ENCODE measurements around the gene OOEP. TPM values are rescaled to one million over a fixed set of nuclear protein-coding genes. Genes with fewer than 3 reads are reported as not detected.

The OOEP gene
- total and polyA plus RNA-seq, 2 donors (not counting 1 experiment from before 2014, with no cell fraction given), result 0.70 TPM; not detected in 1

- ChIA-PET POLR2A (no interaction called here), CTCF (no interaction called here)
- H3K4me1 ChIP-seq (ENCODE audit: control insufficient read depth in 2 of 2, insufficient read depth in 2 of 2, low read length in 2 of 2), result peaks cover 3 to 15% of the 10 kb centered on the region in 2 donors
- H3K27me3 Mint-ChIP-seq, result no peaks in the 10 kb centered on the region
- intact Hi-C loops (cut with micrococcal nuclease), result no loop called here
- no CpG with 5 or more reads among the region's 2 CpGs for WGBS (ENCODE audit: insufficient coverage)
- H2AFZ ChIP-seq (ENCODE audit: insufficient read depth, low read depth, low read length, poor library complexity, severe bottlenecking), result no peak overlapping the region
- DNase-seq (no peak), ATAC-seq (ENCODE audit: low read depth) (no peak)
- H3K4me3 ChIP-seq (ENCODE audit: control extremely low read depth in 1 of 5, extremely low read depth in 1 of 5, insufficient read depth in 1 of 5, low read depth in 2 of 5, low read length in 4 of 5), result no peak overlapping the region
- H3K27ac ChIP-seq (ENCODE audit: low read length in 2 of 2), result no peak overlapping the region
- no peak overlapping the region for H3K27ac Mint-ChIP-seq
- no peaks in the 10 kb centered on the region for H3K9me3 Mint-ChIP-seq (ENCODE audit: insufficient read depth)
- no peaks in the 10 kb centered on the region for H4K20me1 ChIP-seq (ENCODE audit: control insufficient read depth, insufficient read depth, low read length, poor library complexity, severe bottlenecking)
- TF ChIP-seq CTCF (IDR thresholded peaks at IDR 0.05) (no peak), EZH2 (IDR thresholded peaks at IDR 0.05; ENCODE audit: borderline replicate concordance, insufficient read depth, low read depth, low read length, poor library complexity, severe bottlenecking) (no peak)
- peaks cover 7% of the 10 kb centered on the region for H3K4me1 Mint-ChIP-seq
- H3K4me2 ChIP-seq (replicated peaks; ENCODE audit: low read depth, low read length, poor library complexity, severe bottlenecking), result no peak overlapping the region
- H3K9ac ChIP-seq (ENCODE audit: low read length), result no peak overlapping the region
- H3K36me3 ChIP-seq (replicated peaks in 1 of 2; ENCODE audit: control extremely low read depth in 1 of 2, control insufficient read depth in 1 of 2, extremely low read depth in 1 of 2, insufficient read depth in 2 of 2, low read length in 1 of 2), result no peaks in the 10 kb centered on the region
- H3K4me3 Mint-ChIP-seq, result no peak overlapping the region
- peaks cover 0 to 11% (median 0%) of the 10 kb centered on the region in 3 donors for H3K9me3 ChIP-seq (ENCODE audit: control extremely low read depth in 1 of 3, control insufficient read depth in 2 of 3, insufficient read depth in 1 of 3, low read length in 2 of 3)
- no peaks in the 10 kb centered on the region for H3K79me2 ChIP-seq (ENCODE audit: control insufficient read depth, insufficient read depth, low read length)
- H3K27me3 ChIP-seq (replicated peaks in 1 of 4; ENCODE audit: control extremely low read depth in 1 of 4, control insufficient read depth in 3 of 4, insufficient read depth in 4 of 4, low read length in 3 of 4), result no peaks in the 10 kb centered on the region
Measured at GRCh38 chr6:73391675-73392074, 22.0 kb upstream of the OOEP start.

GRCh38 chr6:73389854-73390253 lies 20.2 kb upstream of the OOEP start:
- TF ChIP-seq EZH2 (IDR thresholded peaks at IDR 0.05; ENCODE audit: borderline replicate concordance, insufficient read depth, low read depth, low read length, poor library complexity, severe bottlenecking) (no peak), CTCF (IDR thresholded peaks at IDR 0.05) (no peak)
- Mint-ChIP-seq H3K27ac (no peak overlapping the region), H3K9me3 (ENCODE audit: insufficient read depth) (no peaks in the 10 kb centered on the region), H3K4me1 (peaks cover 7% of the 10 kb centered on the region), H3K4me3 (no peak overlapping the region), H3K27me3 (no peaks in the 10 kb centered on the region)
- no peak for ATAC-seq (ENCODE audit: low read depth)
- ChIA-PET CTCF (no interaction called here), POLR2A (no interaction called here)
- 93% methylated on average over 6 of the region's 10 CpGs for WGBS (ENCODE audit: insufficient coverage)
- no peaks in the 10 kb centered on the region for H3K79me2 ChIP-seq (ENCODE audit: control insufficient read depth, insufficient read depth, low read length)
- no peaks in the 10 kb centered on the region for H3K27me3 ChIP-seq (replicated peaks in 1 of 4; ENCODE audit: control extremely low read depth in 1 of 4, control insufficient read depth in 3 of 4, insufficient read depth in 4 of 4, low read length in 3 of 4)
- H3K27ac ChIP-seq (ENCODE audit: low read length in 2 of 2), result no peak overlapping the region
- no peak overlapping the region for H2AFZ ChIP-seq (ENCODE audit: insufficient read depth, low read depth, low read length, poor library complexity, severe bottlenecking)
- H3K4me1 ChIP-seq (ENCODE audit: control insufficient read depth in 2 of 2, insufficient read depth in 2 of 2, low read length in 2 of 2), result peaks cover 3 to 15% of the 10 kb centered on the region in 2 donors
- no peak overlapping the region for H3K4me3 ChIP-seq (ENCODE audit: control extremely low read depth in 1 of 5, extremely low read depth in 1 of 5, insufficient read depth in 1 of 5, low read depth in 2 of 5, low read length in 4 of 5)
- H3K9ac ChIP-seq (ENCODE audit: low read length), result no peak overlapping the region
- no peaks in the 10 kb centered on the region for H4K20me1 ChIP-seq (ENCODE audit: control insufficient read depth, insufficient read depth, low read length, poor library complexity, severe bottlenecking)
- H3K36me3 ChIP-seq (replicated peaks in 1 of 2; ENCODE audit: control extremely low read depth in 1 of 2, control insufficient read depth in 1 of 2, extremely low read depth in 1 of 2, insufficient read depth in 2 of 2, low read length in 1 of 2), result no peaks in the 10 kb centered on the region
- intact Hi-C loops (cut with micrococcal nuclease), result no loop called here
- no peak for DNase-seq
- peaks cover 0 to 7% (median 0%) of the 10 kb centered on the region in 3 donors for H3K9me3 ChIP-seq (ENCODE audit: control extremely low read depth in 1 of 3, control insufficient read depth in 2 of 3, insufficient read depth in 1 of 3, low read length in 2 of 3)
- H3K4me2 ChIP-seq (replicated peaks; ENCODE audit: low read depth, low read length, poor library complexity, severe bottlenecking), result no peak overlapping the region
